Endothelial cell of umbilical vein (primary cell): ENCODE data around the gene TAX1BP3.

Experiments used
- MYC ChIP-seq: IDR thresholded peaks from one replicate; pipeline ENCODE4 v1.6.1; 2011; ENCODE audit warnings: mild to moderate bottlenecking, low read depth, low read length
- POLR2A ChIP-seq: IDR thresholded peaks from 2 replicates; pipeline ENCODE4 v1.6.1; 2012; ENCODE audit warnings: low read depth, mild to moderate bottlenecking, control low read depth, low read length

DNA sequence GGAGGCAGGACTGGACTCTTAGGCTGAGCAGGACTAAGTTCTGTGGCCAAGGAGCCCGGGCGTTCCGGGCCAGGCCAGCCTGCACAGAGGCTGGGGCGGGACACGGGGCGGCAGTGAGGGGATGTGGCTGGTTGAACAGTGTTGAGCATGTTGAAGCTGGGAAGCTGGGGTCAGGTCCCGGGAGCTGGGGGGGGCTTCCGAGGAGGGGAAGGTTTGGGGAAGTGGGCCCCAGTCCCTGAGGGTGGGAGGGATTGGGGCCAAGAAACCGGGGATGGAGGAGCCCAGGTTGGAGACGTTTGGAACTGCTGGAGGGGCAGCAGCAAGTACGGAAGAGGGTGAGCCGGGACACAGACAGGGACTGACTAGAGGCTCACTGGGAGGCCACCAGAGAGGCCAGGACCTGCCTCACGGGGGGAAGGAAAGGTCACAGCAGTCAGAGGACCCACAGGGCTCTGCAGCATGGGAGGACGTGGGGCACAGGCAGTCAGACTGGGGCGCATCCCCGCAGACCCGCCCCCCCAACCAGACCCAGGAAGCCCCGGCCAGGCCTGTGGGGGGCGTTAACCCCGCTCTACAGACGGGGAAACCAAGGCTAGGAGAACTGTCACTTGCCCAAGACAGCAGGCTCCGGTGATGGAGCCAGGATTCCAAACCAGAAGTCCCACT lies 9.5 kb downstream of the TAX1BP3 start:
- TF ChIP-seq MYC (no peak), POLR2A (no peak)
